HCT116 (cell line): ENCODE results near the gene EEPD1. TPM values are rescaled to one million over a fixed set of nuclear protein-coding genes. Genes with fewer than 3 reads are reported as not detected.

Experiments
- ATAC-seq: fragments of 200-7000 bp; cut with Tn5 transposase; 2 replicates; pipeline ENCODE4 v1.9.1; 2020; ENCODE audit warnings: mild to moderate bottlenecking, moderate library complexity
- BruUV-seq: library from RNA; stranded (reverse); fragments of 400-500 nt; replicated peaks from 2 replicates; lab custom pipeline; 2021; lab: Mats Ljungman, UMichigan
- CTCF ChIA-PET: fragments of 300-600 bp; sonication (Branson Sonifier 250); formaldehyde crosslinking; loops from one replicate; lab custom pipeline; 2021; ENCODE audit warnings: antibody characterized with exemption; lab: Charles Lee
- POLR2A ChIA-PET: fragments of 300-600, 350-600 bp; sonication (Branson Sonifier 250); formaldehyde crosslinking; loops from one replicate; lab custom pipeline; 2021; ENCODE audit warnings: antibody characterized with exemption; lab: Charles Lee
- RAD21 ChIA-PET, 2 experiments: fragments of 300-600 bp; sonication (Branson Sonifier 250); formaldehyde crosslinking; loops; one replicate each; lab custom pipeline; 2023; ENCODE audit warnings: low total read pairs in 2 of 2; ENCODE audit not compliant: uncharacterized antibody in 2 of 2, unreplicated experiment in 2 of 2, low non-redundant PET in 1 of 2; lab: Charles Lee
- DNase-seq: peaks from one replicate; pipeline ENCODE4 v3.0.0-alpha.2; 2010; ENCODE audit warnings: low read depth, low spot score
- H2AFZ ChIP-seq: fragments of 200-600 bp; shearing (Covaris generic), sonication (generic); 2 replicates; pipeline ENCODE4 v1.6.1; 2017; ENCODE audit warnings: low read depth, mixed run types, mixed read lengths, antibody characterized with exemption, low read length; ENCODE audit not compliant: poor library complexity, severe bottlenecking
- H3K27ac ChIP-seq: 2 replicates; pipeline ENCODE4 v1.5.1; 2012; ENCODE audit warnings: low read depth, low read length
- H3K27me3 ChIP-seq: fragments of 200-600 bp; sonication (generic); 2 replicates; pipeline ENCODE4 v1.6.1; 2016; ENCODE audit warnings: mixed run types, low read length, mixed read lengths; ENCODE audit not compliant: insufficient read depth
- H3K36me3 ChIP-seq, 2 experiments: fragments of 200-500 bp in 1 of 2; fragments of 200-600 bp in 1 of 2; sonication (Bioruptor generic) in 1 of 2; sonication (generic) in 1 of 2; 2 replicates each; pipeline versions ENCODE4 v1.5.1 to v1.6.1; 2014 to 2016; ENCODE audit warnings: low read length in 2 of 2, inconsistent platforms in 1 of 2, mixed read lengths in 1 of 2, mixed run types in 1 of 2; ENCODE audit not compliant: insufficient read depth in 2 of 2, control insufficient read depth in 1 of 2
- H3K4me1 ChIP-seq, 2 experiments: fragments of 200-600 bp in 1 of 2; sonication (generic) in 1 of 2; 2 replicates each; pipeline versions ENCODE4 v1.5.1 to v1.6.1; 2012 to 2017; ENCODE audit warnings: low read length in 2 of 2, inconsistent platforms in 1 of 2, mild to moderate bottlenecking in 1 of 2, mixed read lengths in 1 of 2, mixed run types in 1 of 2, moderate library complexity in 1 of 2; ENCODE audit not compliant: insufficient read depth in 2 of 2, control insufficient read depth in 1 of 2
- H3K4me2 ChIP-seq: fragments of 200-600 bp; sonication (generic); 2 replicates; pipeline ENCODE4 v1.6.1; 2017; ENCODE audit warnings: mixed run types, low read length, mixed read lengths
- H3K4me3 ChIP-seq, 2 experiments: fragments of 200-600 bp in 1 of 2; sonication (generic) in 1 of 2; replicated peaks in 1 of 2; 2 replicates each; pipeline ENCODE4 v1.5.1; 2011 to 2016; ENCODE audit warnings: low read length in 2 of 2, control low read depth in 1 of 2, low read depth in 1 of 2, mild to moderate bottlenecking in 1 of 2, mixed read lengths in 1 of 2, mixed run types in 1 of 2
- H3K79me2 ChIP-seq: fragments of 200-600 bp; sonication (generic); 2 replicates; pipeline ENCODE4 v1.6.1; 2017; ENCODE audit warnings: mild to moderate bottlenecking, mixed run types, low read length, moderate library complexity, mixed read lengths; ENCODE audit not compliant: insufficient read depth
- H3K9ac ChIP-seq: fragments of 200-600 bp; sonication (generic); 2 replicates; pipeline ENCODE4 v1.6.1; 2016; ENCODE audit warnings: low read length, mixed read lengths
- H3K9me2 ChIP-seq: fragments of 200-600 bp; sonication (generic), shearing (Covaris generic); 2 replicates; pipeline ENCODE4 v1.6.1; 2017; ENCODE audit warnings: mixed run types, mild to moderate bottlenecking, moderate library complexity; ENCODE audit not compliant: insufficient read depth
- H3K9me3 ChIP-seq, 2 experiments: fragments of 200-500 bp in 1 of 2; fragments of 200-600 bp in 1 of 2; sonication (Bioruptor generic) in 1 of 2; sonication (generic) in 1 of 2; 2 replicates each; pipeline ENCODE4 v1.6.1; 2014 to 2017; ENCODE audit warnings: low read length in 2 of 2, mixed read lengths in 2 of 2, inconsistent platforms in 1 of 2, low read depth in 1 of 2, mild to moderate bottlenecking in 1 of 2, mixed run types in 1 of 2, moderate library complexity in 1 of 2; ENCODE audit not compliant: control insufficient read depth in 1 of 2, insufficient read depth in 1 of 2
- H4K20me1 ChIP-seq: fragments of 200-600 bp; sonication (generic), shearing (Covaris generic); 2 replicates; pipeline ENCODE4 v1.6.1; 2017; ENCODE audit warnings: mixed run types, mild to moderate bottlenecking, moderate library complexity; ENCODE audit not compliant: insufficient read depth
- ATF3 ChIP-seq: IDR thresholded peaks from 2 replicates; pipeline ENCODE4 v1.6.1; 2012
- CEBPB ChIP-seq: IDR thresholded peaks from 2 replicates; pipeline ENCODE4 v1.6.1; 2012; ENCODE audit warnings: low read depth
- CTCF ChIP-seq, 3 experiments: fragments of 200-600 bp in 1 of 3; sonication (generic) in 1 of 3; IDR thresholded peaks in 2 of 3; conservative IDR thresholded peaks in 1 of 3; 2 replicates each; pipeline ENCODE4 v1.5.1; 2012 to 2017; ENCODE audit warnings: low read depth in 2 of 3, low read length in 2 of 3, antibody characterized with exemption in 1 of 3, borderline replicate concordance in 1 of 3, control low read depth in 1 of 3, mild to moderate bottlenecking in 1 of 3, mixed read lengths in 1 of 3, mixed run types in 1 of 3, moderate library complexity in 1 of 3; ENCODE audit not compliant: insufficient read depth in 1 of 3
- EGR1 ChIP-seq: IDR thresholded peaks from 2 replicates; pipeline ENCODE4 v1.6.1; 2012; ENCODE audit warnings: low read depth
- ELF1 ChIP-seq: IDR thresholded peaks from 2 replicates; pipeline ENCODE4 v1.6.1; 2012; ENCODE audit warnings: low read depth, borderline replicate concordance
- EZH2 ChIP-seq: fragments of 200-600 bp; sonication (generic); IDR thresholded peaks from 2 replicates; pipeline ENCODE4 v1.6.1; 2017; ENCODE audit warnings: antibody characterized with exemption, mixed run types
- EZH2phosphoT487 ChIP-seq: fragments of 200-600 bp; IDR thresholded peaks from 2 replicates; pipeline ENCODE4 v1.6.1; 2018; ENCODE audit warnings: antibody characterized with exemption, borderline replicate concordance
- JUND ChIP-seq: IDR thresholded peaks from 2 replicates; pipeline ENCODE4 v1.6.1; 2012
- MAX ChIP-seq: IDR thresholded peaks from 2 replicates; pipeline ENCODE4 v1.6.1; 2012
- POLR2A ChIP-seq: IDR thresholded peaks from 2 replicates; pipeline ENCODE4 v1.7.0; 2011; ENCODE audit warnings: borderline replicate concordance; ENCODE audit not compliant: insufficient read depth, insufficient read length; ENCODE audit errors: extremely low read depth
- POLR2AphosphoS5 ChIP-seq: IDR thresholded peaks from 2 replicates; pipeline ENCODE4 v1.6.1; 2011; ENCODE audit warnings: mild to moderate bottlenecking, low read depth, low read length, moderate library complexity
- RAD21 ChIP-seq: IDR thresholded peaks from 2 replicates; pipeline ENCODE4 v1.6.1; 2012; ENCODE audit warnings: low read depth, mild to moderate bottlenecking
- REST ChIP-seq: IDR thresholded peaks from 2 replicates; pipeline ENCODE4 v1.6.1; 2012; ENCODE audit warnings: low read depth
- SIN3A ChIP-seq: IDR thresholded peaks from 2 replicates; pipeline ENCODE4 v1.6.1; 2012; ENCODE audit warnings: low read depth
- SRF ChIP-seq: IDR thresholded peaks from 2 replicates; pipeline ENCODE4 v1.6.1; 2012; ENCODE audit warnings: low read depth
- YY1 ChIP-seq: IDR thresholded peaks from 2 replicates; pipeline ENCODE4 v1.6.1; 2011; ENCODE audit warnings: low read length, low read depth, moderate library complexity, mild to moderate bottlenecking; ENCODE audit not compliant: insufficient replicate concordance; ENCODE audit errors: extremely low read depth
- ZBTB33 ChIP-seq: IDR thresholded peaks from 2 replicates; pipeline ENCODE4 v1.6.1; 2011; ENCODE audit warnings: mild to moderate bottlenecking, low read length, moderate library complexity; ENCODE audit not compliant: insufficient replicate concordance; ENCODE audit errors: extremely low read depth
- ZFX ChIP-seq: fragments of 450-650 bp; IDR thresholded peaks from 2 replicates; pipeline ENCODE4 v1.6.1; 2017
- intact Hi-C: fragments of 100-400 bp; cut with micrococcal nuclease; formaldehyde crosslinking; loops from 2 replicates; pipeline ENCODE4 v1.10.0; 2022
- total RNA-seq: library from RNA; stranded (reverse); gene quantifications from one replicate; pipeline ENCODE4 v1.2.1, GENCODE V29; 2021; ENCODE audit not compliant: unreplicated experiment

EEPD1 gene
- total RNA-seq, 1 experiment from 2014 or later: 4.2 TPM

- no peak for DNase-seq
- no peak overlapping the region for H3K9ac ChIP-seq
- H3K36me3 ChIP-seq: no peaks in the 10 kb centered on the region
- intact Hi-C loops: no loop called here
- ChIA-PET RAD21 (no interaction called here), CTCF (no interaction called here), POLR2A (no interaction called here)
- TF ChIP-seq ELF1: no peak
- TF ChIP-seq ZBTB33: no peak
- TF ChIP-seq SIN3A: no peak
- no peak for TF ChIP-seq ATF3
- no peak for TF ChIP-seq MAX
- TF ChIP-seq REST: no peak
- no peak for TF ChIP-seq CEBPB
- no peak for TF ChIP-seq EZH2phosphoT487
- no peak for TF ChIP-seq SRF
- no peak for TF ChIP-seq ZFX
- TF ChIP-seq YY1: no peak
- no peak for TF ChIP-seq POLR2A
- no peak for TF ChIP-seq EZH2
- TF ChIP-seq CTCF (IDR thresholded peaks at IDR 0.05 in 2 of 3, conservative IDR thresholded peaks at IDR 0.05 in 1 of 3; ENCODE audit: borderline replicate concordance in 1 of 3, insufficient read depth in 1 of 3, low read depth in 2 of 3, low read length in 2 of 3): no peak
- no peak for TF ChIP-seq EGR1
- TF ChIP-seq POLR2AphosphoS5: no peak
- TF ChIP-seq JUND: no peak
- TF ChIP-seq RAD21: no peak
- no peaks in the 10 kb centered on the region for H4K20me1 ChIP-seq
- H3K4me2 ChIP-seq: no peak overlapping the region
- H3K79me2 ChIP-seq: no peaks in the 10 kb centered on the region
- H3K4me3 ChIP-seq: no peak overlapping the region
- H3K27me3 ChIP-seq: no peaks in the 10 kb centered on the region
- BruUV-seq: no TSS peak
- no peak for ATAC-seq
- no peaks in the 10 kb centered on the region for H3K9me3 ChIP-seq
- H3K4me1 ChIP-seq: peaks cover 2 to 8% of the 10 kb centered on the region in 2 experiments; a peak in 1 of 4 replicates
- H3K27ac ChIP-seq: no peak overlapping the region
- H2AFZ ChIP-seq: no peak overlapping the region
- no peaks in the 10 kb centered on the region for H3K9me2 ChIP-seq
Observed at GRCh38 chr7:36313607-36314006, 160.6 kb downstream of the EEPD1 start.
